ENCODE data around the gene EMC8. TPM values are rescaled to one million over a fixed set of nuclear protein-coding genes. Genes with fewer than 3 reads are reported as not detected.

Gene EMC8
- polyA plus RNA-seq, 1 donor (not counting 4 experiments of a cell fraction or from before 2014, with no cell fraction given): 38.5 TPM

GRCh38 chr16:85783441-85783840, 15.9 kb downstream of the EMC8 start:
- H3K9me1 ChIP-seq (ENCODE audit: control insufficient read depth, extremely low read depth, insufficient read depth, low read length): peaks cover 7% of the 10 kb centered on the region
- H4K20me1 ChIP-seq (ENCODE audit: control insufficient read depth, extremely low read depth, insufficient read depth, low read length): peaks cover 14% of the 10 kb centered on the region
- peaks cover 55% of the 10 kb centered on the region for H3K79me2 ChIP-seq (ENCODE audit: control insufficient read depth, insufficient read depth, low read length)
- H2AFZ ChIP-seq (ENCODE audit: control insufficient read depth, low read length): no peak overlapping the region
- TF ChIP-seq EZH2 (IDR thresholded peaks at IDR 0.05; ENCODE audit: low read length) (no peak), CTCF (optimal IDR thresholded peaks at IDR 0.05 in 1 of 3, IDR thresholded peaks at IDR 0.05 in 1 of 3, conservative IDR thresholded peaks at IDR 0.05 in 1 of 3; ENCODE audit: extremely low read depth in 1 of 3, insufficient read depth in 2 of 3, low read length in 3 of 3) (no peak)
- H3K36me3 ChIP-seq (ENCODE audit: control insufficient read depth in 2 of 2, extremely low read depth in 1 of 2, insufficient read depth in 2 of 2, low read length in 2 of 2): peaks cover 53 to 57% of the 10 kb centered on the region in 2 experiments
- H3K9me3 ChIP-seq (ENCODE audit: control insufficient read depth, low read depth, low read length): no peaks in the 10 kb centered on the region
- H3K27ac ChIP-seq (ENCODE audit: control insufficient read depth, insufficient read depth, low read length): no peak overlapping the region
- H3K4me2 ChIP-seq (ENCODE audit: control insufficient read depth, extremely low read depth, insufficient read depth, low read depth, low read length): no peak overlapping the region
- FAIRE-seq (no peak), DNase-seq (ENCODE audit: low read depth, low spot score) (no peak)
- dilution Hi-C loops (cut with MboI; ENCODE audit: extremely low pct_ligation_motif_present, low sequenced_read_pairs): no loop called here
- no peaks in the 10 kb centered on the region for H3K27me3 ChIP-seq (ENCODE audit: control insufficient read depth, extremely low read depth, insufficient read depth, low read length)
- no peak overlapping the region for H3K4me3 ChIP-seq (ENCODE audit: control insufficient read depth in 2 of 3, extremely low read depth in 1 of 3, insufficient read depth in 2 of 3, low read depth in 1 of 3, low read length in 3 of 3)
- no peak overlapping the region for H3K9ac ChIP-seq (ENCODE audit: control insufficient read depth, extremely low read depth, insufficient read depth, low read length)
- no peaks in the 10 kb centered on the region for H3K4me1 ChIP-seq (ENCODE audit: control insufficient read depth, extremely low read depth, insufficient read depth, low read length)

GRCh38 chr16:85782451-85782850, 16.9 kb downstream of the EMC8 start:
- Histone ChIP-seq H3K36me3 (ENCODE audit: control insufficient read depth in 2 of 2, extremely low read depth in 1 of 2, insufficient read depth in 2 of 2, low read length in 2 of 2) (peaks cover 49 to 50% of the 10 kb centered on the region in 2 experiments), H3K9ac (ENCODE audit: control insufficient read depth, extremely low read depth, insufficient read depth, low read length) (no peak overlapping the region), H3K4me1 (ENCODE audit: control insufficient read depth, extremely low read depth, insufficient read depth, low read length) (peaks cover 10% of the 10 kb centered on the region), H3K27me3 (ENCODE audit: control insufficient read depth, extremely low read depth, insufficient read depth, low read length) (no peaks in the 10 kb centered on the region), H3K79me2 (ENCODE audit: control insufficient read depth, insufficient read depth, low read length) (peaks cover 46% of the 10 kb centered on the region), H3K9me1 (ENCODE audit: control insufficient read depth, extremely low read depth, insufficient read depth, low read length) (peaks cover 7% of the 10 kb centered on the region), H3K4me2 (ENCODE audit: control insufficient read depth, extremely low read depth, insufficient read depth, low read depth, low read length) (no peak overlapping the region), H3K9me3 (ENCODE audit: control insufficient read depth, low read depth, low read length) (no peaks in the 10 kb centered on the region), H3K27ac (ENCODE audit: control insufficient read depth, insufficient read depth, low read length) (no peak overlapping the region), H3K4me3 (ENCODE audit: control insufficient read depth in 2 of 3, extremely low read depth in 1 of 3, insufficient read depth in 2 of 3, low read depth in 1 of 3, low read length in 3 of 3) (no peak overlapping the region), H2AFZ (ENCODE audit: control insufficient read depth, low read length) (no peak overlapping the region), H4K20me1 (ENCODE audit: control insufficient read depth, extremely low read depth, insufficient read depth, low read length) (peaks cover 14% of the 10 kb centered on the region)
- TF ChIP-seq EZH2 (IDR thresholded peaks at IDR 0.05; ENCODE audit: low read length) (no peak), CTCF (optimal IDR thresholded peaks at IDR 0.05 in 1 of 3, IDR thresholded peaks at IDR 0.05 in 1 of 3, conservative IDR thresholded peaks at IDR 0.05 in 1 of 3; ENCODE audit: extremely low read depth in 1 of 3, insufficient read depth in 2 of 3, low read length in 3 of 3) (no peak)
- no peak for FAIRE-seq
- dilution Hi-C loops (cut with MboI; ENCODE audit: extremely low pct_ligation_motif_present, low sequenced_read_pairs): no loop called here
- no peak for DNase-seq (ENCODE audit: low read depth, low spot score)
